ENCODE results near the gene ABCA13. TPM values are rescaled to one million over a fixed set of nuclear protein-coding genes. Genes with fewer than 3 reads are reported as not detected.

The ABCA13 gene
- total and polyA plus RNA-seq, 2 of the 4 experiments (the other 2 are of a cell fraction) = under 0.01 to 0.07 TPM

DNA sequence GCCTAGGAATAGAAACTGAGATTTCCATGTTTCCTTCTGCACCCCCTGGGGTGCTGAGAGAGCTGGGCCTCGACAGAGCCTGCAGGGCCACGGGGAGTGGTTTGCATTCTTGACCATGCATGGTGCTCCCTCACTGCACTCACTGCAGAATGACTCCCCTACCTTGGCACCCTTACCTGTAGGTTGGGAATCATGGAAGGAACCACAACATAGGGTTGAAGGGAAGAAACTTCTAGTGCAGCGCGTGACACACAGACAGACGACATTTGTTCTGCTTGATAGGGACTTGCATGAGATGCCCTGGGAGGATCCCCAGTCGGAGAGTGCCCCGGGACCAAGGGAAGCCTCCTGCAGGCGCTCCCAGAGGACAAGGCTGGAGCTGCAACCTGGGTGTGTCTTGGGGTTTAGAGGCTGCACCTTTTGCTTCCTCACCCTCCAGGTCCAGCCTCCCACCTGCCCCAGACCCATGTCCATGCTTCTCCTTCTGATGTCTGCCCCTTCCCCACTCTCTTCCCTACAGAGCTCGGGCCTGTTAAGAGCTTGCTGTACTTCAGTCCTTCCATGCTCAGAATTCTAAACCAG lies 245.2 kb downstream of the ABCA13 start:
- no peak overlapping the region for H3K9ac ChIP-seq (ENCODE audit: low read depth, low read length)
- no peak overlapping the region for H3K18ac ChIP-seq (ENCODE audit: low read depth, low read length)
- H3K27me3 ChIP-seq (ENCODE audit: control insufficient read depth, insufficient read depth, low read length) = no peaks in the 10 kb centered on the region
- H3K56ac ChIP-seq (ENCODE audit: extremely low read depth, insufficient read depth, low read length) = no peak overlapping the region
- no peaks in the 10 kb centered on the region for H3K9me3 ChIP-seq (ENCODE audit: control insufficient read depth, insufficient read depth, low read length)
- no peak overlapping the region for H2AK5ac ChIP-seq (ENCODE audit: low read depth, low read length)
- no peaks in the 10 kb centered on the region for H3K79me1 ChIP-seq (ENCODE audit: low read depth in 1 of 2, low read length in 2 of 2)
- no peak overlapping the region for H4K91ac ChIP-seq (ENCODE audit: insufficient read depth, low read depth, low read length)
- ATAC-seq (ENCODE audit: low read depth) (no peak), DNase-seq (no peak)
- H4K5ac ChIP-seq (ENCODE audit: low read depth, low read length) = no peak overlapping the region
- no peaks in the 10 kb centered on the region for H4K20me1 ChIP-seq (ENCODE audit: insufficient read depth, low read length)
- H4K8ac ChIP-seq (ENCODE audit: low read depth in 2 of 2, low read length in 2 of 2) = no peak overlapping the region
- H3K23ac ChIP-seq (ENCODE audit: low read depth, low read length) = no peak overlapping the region
- ChIA-PET CTCF (no interaction called here), POLR2A (ENCODE audit: unreplicated experiment) (no interaction called here)
- H3K27ac ChIP-seq (ENCODE audit: insufficient read depth, low read length) = no peak overlapping the region
- H2AFZ ChIP-seq (replicated peaks; ENCODE audit: low read length, poor library complexity) = no peak overlapping the region
- intact Hi-C loops (cut with micrococcal nuclease) (no loop called here), in situ Hi-C loops (cut with MboI; ENCODE audit: low sequenced_read_pairs) (no loop called here), dilution Hi-C loops (cut with HindIII; ENCODE audit: low sequenced_read_pairs, unreplicated experiment) (no loop called here)
- no peak overlapping the region for H3K4me3 ChIP-seq (ENCODE audit: insufficient read depth, low read depth, low read length)
- BruUV-seq (replicated peaks) = no TSS peak
- no peak overlapping the region for H3K14ac ChIP-seq (replicated peaks; ENCODE audit: low read depth, low read length)
- H3K4me2 ChIP-seq (ENCODE audit: low read depth, low read length) = no peak overlapping the region
- H3K36me3 ChIP-seq (ENCODE audit: control insufficient read depth, insufficient read depth, low read length) = no peaks in the 10 kb centered on the region
- no peak overlapping the region for H2AK9ac ChIP-seq (replicated peaks; ENCODE audit: low read depth, low read length, poor library complexity)
- no CpG with 5 or more reads among the region's 9 CpGs for WGBS, 2 experiments (ENCODE audit: extremely low coverage in 2 of 2, insufficient read length in 1 of 2)
- no peak overlapping the region for H3K4ac ChIP-seq (ENCODE audit: low read depth, low read length)
- no peak overlapping the region for H2BK5ac ChIP-seq (ENCODE audit: low read depth, low read length, poor library complexity, severe bottlenecking)
- H2BK15ac ChIP-seq (ENCODE audit: low read depth, low read length) = no peak overlapping the region
- no peaks in the 10 kb centered on the region for H3K4me1 ChIP-seq (ENCODE audit: control insufficient read depth, insufficient read depth, low read length)
- TF ChIP-seq MAFK (IDR thresholded peaks at IDR 0.05; ENCODE audit: low read depth, low read length) (no peak), RFX5 (IDR thresholded peaks at IDR 0.05; ENCODE audit: low read depth, low read length) (no peak), BHLHE40 (IDR thresholded peaks at IDR 0.05; ENCODE audit: low read depth, low read length) (no peak), SMC3 (IDR thresholded peaks at IDR 0.05; ENCODE audit: low read depth, low read length) (no peak), POLR2A (IDR thresholded peaks at IDR 0.05; ENCODE audit: low read depth, low read length) (no peak), RAD21 (IDR thresholded peaks at IDR 0.05; ENCODE audit: low read length) (no peak), RCOR1 (IDR thresholded peaks at IDR 0.05; ENCODE audit: insufficient replicate concordance, low read length) (no peak), CEBPB (IDR thresholded peaks at IDR 0.05; ENCODE audit: low read depth, low read length) (no peak), MAZ (IDR thresholded peaks at IDR 0.05; ENCODE audit: borderline replicate concordance, low read depth, low read length) (no peak), CHD1 (IDR thresholded peaks at IDR 0.05; ENCODE audit: low read depth, low read length) (no peak), MXI1 (IDR thresholded peaks at IDR 0.05; ENCODE audit: borderline replicate concordance, low read depth, low read length) (no peak), NFE2L2 (IDR thresholded peaks at IDR 0.05; ENCODE audit: low read depth, low read length) (no peak), FOS (IDR thresholded peaks at IDR 0.05; ENCODE audit: low read depth, low read length) (no peak)
- TF ChIP-seq, protein P1, sequence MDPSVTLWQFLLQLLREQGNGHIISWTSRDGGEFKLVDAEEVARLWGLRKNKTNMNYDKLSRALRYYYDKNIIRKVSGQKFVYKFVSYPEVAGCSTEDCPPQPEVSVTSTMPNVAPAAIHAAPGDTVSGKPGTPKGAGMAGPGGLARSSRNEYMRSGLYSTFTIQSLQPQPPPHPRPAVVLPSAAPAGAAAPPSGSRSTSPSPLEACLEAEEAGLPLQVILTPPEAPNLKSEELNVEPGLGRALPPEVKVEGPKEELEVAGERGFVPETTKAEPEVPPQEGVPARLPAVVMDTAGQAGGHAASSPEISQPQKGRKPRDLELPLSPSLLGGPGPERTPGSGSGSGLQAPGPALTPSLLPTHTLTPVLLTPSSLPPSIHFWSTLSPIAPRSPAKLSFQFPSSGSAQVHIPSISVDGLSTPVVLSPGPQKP (IDR thresholded peaks at IDR 0.05; ENCODE audit: borderline replicate concordance, low read depth, low read length) = no peak
- TF ChIP-seq, protein P2, sequence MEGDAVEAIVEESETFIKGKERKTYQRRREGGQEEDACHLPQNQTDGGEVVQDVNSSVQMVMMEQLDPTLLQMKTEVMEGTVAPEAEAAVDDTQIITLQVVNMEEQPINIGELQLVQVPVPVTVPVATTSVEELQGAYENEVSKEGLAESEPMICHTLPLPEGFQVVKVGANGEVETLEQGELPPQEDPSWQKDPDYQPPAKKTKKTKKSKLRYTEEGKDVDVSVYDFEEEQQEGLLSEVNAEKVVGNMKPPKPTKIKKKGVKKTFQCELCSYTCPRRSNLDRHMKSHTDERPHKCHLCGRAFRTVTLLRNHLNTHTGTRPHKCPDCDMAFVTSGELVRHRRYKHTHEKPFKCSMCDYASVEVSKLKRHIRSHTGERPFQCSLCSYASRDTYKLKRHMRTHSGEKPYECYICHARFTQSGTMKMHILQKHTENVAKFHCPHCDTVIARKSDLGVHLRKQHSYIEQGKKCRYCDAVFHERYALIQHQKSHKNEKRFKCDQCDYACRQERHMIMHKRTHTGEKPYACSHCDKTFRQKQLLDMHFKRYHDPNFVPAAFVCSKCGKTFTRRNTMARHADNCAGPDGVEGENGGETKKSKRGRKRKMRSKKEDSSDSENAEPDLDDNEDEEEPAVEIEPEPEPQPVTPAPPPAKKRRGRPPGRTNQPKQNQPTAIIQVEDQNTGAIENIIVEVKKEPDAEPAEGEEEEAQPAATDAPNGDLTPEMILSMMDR (conservative IDR thresholded peaks at IDR 0.05; ENCODE audit: low read depth, low read length) = no peak
- TF ChIP-seq, protein P3, sequence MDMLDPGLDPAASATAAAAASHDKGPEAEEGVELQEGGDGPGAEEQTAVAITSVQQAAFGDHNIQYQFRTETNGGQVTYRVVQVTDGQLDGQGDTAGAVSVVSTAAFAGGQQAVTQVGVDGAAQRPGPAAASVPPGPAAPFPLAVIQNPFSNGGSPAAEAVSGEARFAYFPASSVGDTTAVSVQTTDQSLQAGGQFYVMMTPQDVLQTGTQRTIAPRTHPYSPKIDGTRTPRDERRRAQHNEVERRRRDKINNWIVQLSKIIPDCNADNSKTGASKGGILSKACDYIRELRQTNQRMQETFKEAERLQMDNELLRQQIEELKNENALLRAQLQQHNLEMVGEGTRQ (IDR thresholded peaks at IDR 0.05; ENCODE audit: low read depth, low read length) = no peak
- H2BK20ac ChIP-seq (ENCODE audit: low read depth, low read length) = no peak overlapping the region
- H3K9me1 ChIP-seq (ENCODE audit: insufficient read depth, low read length) = no peaks in the 10 kb centered on the region
- no peak overlapping the region for H2BK120ac ChIP-seq (ENCODE audit: low read depth, low read length)
